ENCODE results near the gene MAML3.

The MAML3 gene

DNA sequence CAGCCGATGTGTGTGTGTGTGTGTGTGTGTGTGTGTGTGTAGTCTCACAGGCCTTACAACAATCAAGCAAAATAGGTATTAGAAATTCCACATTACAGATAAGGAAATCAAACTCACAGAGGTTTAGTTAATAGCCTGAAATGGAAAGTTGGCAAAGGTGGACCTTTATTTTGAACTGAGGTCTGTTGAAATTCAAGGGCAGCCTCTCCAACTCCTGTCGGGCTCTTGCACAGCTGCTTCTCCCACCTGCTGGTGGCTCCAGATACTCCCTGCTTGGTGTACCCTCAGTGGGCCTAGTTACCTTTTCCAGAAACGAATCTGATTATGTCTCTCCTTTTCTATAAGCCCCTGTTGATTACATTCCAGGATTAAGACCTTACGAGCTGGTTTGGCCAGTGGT is 292.5 kb downstream of the MAML3 start:
- no peak for DNase-seq (ENCODE audit: low spot score)

DNA sequence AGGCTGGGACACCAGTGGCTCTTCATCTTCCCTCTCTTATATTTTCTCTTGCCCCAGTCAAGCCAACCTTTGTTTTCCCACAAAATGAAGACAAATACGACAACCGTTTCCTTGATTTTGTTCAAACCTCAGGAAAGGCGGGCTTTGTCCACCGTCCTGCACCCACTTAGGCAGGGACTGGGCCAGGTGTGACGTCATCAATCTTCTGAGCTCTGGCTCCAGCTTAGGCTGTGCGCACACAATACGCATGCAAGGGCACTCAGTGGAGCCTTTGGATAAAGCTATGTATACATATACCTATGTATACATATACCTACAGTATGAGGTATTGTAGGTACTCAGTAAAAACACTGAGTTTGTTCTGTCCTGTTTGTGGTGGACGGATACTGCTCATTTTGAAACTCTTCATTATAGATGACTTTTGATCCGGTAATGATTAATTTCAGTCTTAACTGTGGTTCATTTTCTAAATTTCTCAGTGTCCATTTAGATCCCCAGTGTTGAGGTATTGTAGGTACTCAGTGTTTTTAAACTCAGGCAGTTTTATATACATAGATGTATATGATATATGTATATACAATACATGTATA is 293.5 kb downstream of the MAML3 start:
- DNase-seq (ENCODE audit: low spot score): no peak

DNA sequence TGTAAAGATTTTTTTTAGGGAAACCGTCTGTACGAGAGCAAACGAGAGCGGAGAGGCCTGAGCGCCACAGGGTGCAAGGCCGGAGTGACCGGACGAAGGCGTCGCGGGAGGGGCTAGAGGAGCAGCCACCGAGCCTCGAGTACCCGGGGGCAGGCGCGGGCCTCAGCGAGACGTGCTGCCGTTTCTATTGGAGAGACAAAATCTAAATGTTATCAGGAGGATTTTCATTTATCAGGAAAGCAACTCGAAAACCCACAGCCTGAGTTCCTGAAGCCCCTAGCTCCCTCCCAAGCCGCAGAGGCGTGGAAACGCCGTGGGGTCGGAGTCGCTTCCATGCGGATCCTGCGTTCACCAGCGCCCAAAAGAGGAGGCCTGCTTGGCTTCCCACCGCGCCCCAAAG is 294.1 kb downstream of the MAML3 start:
- DNase-seq (ENCODE audit: low spot score): no peak

DNA sequence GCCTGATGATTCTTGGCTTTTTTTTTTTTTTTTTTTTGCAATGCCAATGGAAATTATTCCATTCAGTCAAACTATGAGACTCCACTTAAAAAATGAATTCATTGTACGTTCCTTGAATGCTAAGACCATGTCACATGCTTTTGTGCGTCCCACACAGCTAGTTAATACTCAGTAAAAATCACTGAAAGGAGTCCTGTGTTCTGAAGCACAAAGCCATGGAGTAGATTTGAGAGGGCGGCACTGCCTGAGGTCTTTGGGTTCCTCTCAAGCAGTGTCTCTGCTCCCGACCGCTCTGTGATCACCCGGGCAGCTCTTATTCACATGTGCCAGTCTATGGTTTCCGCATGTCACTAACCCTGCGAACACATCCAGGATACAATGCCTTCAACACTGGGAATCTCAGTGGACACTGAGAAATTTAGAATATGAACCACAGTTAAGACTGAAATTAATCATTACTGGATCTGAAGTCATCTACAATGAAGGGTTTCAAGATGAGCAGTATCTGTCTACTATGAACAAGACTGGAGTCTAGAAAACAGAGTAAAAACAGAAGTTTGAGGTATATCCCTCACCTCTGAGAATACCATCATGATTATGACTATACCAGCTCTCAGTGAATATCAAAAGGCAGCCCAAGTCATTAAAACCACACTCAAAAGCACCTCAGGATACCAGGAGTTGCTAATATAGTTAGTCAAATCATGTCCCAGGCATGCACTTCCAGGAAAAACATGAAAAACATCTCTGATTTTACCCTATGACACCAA is 295.4 kb downstream of the MAML3 start:
- no peak for DNase-seq (ENCODE audit: low spot score)

DNA sequence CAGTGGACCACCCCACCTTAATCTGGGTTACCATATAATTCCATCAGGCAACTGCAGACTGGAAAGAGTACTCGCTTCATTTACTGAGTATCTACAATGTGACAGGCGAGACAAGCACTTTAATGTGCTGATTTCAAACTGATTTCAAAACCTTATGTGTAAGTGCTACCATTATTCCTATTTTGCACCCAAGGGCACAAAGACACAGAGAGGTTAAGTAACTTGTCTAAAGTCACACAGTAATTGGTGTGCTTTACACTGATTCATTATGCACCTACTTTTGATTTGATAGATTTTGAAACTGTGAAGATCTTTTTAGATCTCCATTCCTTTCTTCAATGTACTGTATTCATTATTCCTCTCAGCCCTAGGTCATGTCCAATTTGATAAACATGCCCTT is 296.0 kb downstream of the MAML3 start:
- DNase-seq (ENCODE audit: low spot score): no peak

DNA sequence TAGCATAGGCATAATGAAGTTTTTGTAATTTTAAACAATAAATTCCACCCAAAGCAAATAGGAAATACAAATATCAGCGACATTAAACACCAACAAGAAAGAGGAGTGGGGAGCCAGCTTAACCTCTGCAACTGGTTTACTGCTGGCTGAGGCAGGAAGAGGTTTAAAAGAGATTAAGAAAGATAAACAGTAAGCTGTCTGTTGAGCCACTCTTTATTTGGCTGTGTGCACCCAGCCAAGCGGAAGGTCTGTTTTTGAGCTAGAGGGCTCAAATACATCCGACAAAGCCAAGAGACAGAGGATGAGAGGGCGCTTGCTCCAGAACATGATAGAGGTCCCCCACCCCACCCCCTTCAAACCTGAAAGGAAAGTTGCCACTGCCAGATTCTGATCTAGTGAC is 297.0 kb downstream of the MAML3 start:
- DNase-seq (ENCODE audit: low spot score): no peak

DNA sequence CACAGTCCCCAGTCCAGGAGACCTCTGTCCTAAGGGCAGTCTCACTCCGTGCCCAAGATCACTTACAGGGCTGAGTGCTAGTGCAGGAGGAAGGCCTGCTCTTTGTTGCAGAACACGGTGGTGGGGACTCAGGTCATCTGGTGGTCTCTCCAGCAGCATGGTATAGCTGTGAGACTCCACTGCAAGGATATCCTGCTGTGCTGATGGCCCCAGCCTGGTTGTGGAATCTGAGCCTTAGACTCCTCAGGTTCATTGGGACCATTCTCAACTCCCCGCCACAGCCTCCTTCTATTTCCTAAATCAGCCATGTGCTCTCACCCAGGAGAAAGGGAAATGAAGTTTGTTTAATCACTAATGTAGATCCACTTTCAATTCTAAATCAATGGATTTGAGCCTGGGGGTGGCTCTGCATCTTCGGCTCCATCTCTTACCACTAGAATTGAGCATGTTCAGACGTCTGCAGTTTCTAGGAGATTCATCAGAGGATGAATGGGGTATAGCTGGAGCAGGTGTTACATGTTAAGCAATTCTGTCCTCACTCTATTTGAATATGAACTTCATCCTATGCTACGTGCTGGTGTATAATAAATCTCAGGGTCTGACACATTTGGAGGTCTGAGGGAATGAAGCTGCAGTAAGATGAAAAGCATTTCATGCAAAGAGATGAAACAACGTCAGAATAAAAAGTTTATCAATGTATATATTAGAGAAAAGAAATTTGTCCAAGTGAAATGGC is 299.1 kb downstream of the MAML3 start:
- DNase-seq (ENCODE audit: low spot score): no peak

DNA sequence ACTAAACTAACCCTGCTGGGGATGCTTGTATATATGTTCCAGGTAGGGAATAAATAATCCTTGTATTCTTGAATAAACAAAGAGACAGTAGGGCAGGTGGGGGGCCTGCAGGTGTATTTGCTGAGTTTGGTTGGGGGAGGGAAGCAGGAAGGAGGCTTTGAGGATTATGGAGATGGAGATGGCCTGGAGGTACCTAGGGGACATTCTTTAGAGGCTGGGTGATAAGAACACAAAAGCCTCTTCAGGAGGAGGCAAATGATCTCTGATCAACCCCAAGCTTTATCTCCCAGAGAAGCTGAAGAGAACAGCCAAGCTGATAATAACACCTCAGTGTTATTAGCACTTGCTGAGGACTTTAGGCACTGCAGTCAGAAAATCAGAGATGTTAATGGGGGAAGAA is 300.7 kb downstream of the MAML3 start:
- DNase-seq (ENCODE audit: low spot score): no peak

DNA sequence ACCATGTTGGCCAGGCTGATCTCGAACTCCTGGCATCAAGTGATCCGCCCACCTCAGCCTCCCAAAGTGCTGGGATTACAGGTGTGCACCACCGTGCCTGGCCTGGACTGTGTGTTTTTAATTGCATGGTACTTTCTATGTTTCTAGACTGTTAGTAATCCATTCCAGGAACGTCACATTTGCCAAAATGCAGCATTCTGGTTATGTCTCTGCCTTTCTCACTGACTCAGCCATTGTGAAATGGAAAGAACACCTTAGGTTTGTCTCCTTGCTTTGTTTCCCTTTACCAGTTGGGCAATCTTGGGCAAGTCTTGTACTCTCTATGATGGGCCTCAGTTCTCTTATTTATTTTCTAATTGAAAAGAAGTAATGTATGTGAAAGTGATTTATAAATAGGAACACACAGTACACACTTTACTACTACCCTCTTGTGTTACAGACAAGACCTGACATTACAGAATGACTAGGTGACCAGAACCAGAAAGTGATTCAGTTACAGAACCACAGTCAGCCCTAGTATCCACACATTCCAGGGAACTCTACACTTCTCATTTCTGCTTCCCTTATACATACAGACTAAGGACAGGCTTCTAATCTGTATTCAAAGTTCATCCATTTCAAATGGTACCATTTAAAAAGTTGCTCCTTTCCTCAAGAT is 301.2 kb downstream of the MAML3 start:
- DNase-seq (ENCODE audit: low spot score): no peak

DNA sequence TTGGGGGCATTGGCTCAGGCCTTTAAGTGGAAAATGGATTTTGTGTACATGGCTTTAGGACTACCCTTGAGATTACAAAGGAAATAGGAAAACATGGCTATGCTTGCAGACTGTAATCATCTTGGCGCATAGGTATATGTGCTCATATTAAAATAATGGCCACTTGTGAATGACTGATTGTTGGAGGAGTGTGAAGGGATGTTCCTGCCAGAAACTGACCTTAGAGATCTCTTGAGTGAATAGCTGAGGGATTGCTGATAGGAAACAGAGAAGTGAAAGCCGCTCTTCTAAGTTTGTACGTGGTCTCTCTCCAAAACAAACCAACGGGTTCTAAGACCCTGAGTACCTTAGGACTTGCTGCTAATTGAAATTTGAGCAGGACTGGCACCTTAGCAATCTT is 302.3 kb downstream of the MAML3 start:
- DNase-seq (ENCODE audit: low spot score): no peak

DNA sequence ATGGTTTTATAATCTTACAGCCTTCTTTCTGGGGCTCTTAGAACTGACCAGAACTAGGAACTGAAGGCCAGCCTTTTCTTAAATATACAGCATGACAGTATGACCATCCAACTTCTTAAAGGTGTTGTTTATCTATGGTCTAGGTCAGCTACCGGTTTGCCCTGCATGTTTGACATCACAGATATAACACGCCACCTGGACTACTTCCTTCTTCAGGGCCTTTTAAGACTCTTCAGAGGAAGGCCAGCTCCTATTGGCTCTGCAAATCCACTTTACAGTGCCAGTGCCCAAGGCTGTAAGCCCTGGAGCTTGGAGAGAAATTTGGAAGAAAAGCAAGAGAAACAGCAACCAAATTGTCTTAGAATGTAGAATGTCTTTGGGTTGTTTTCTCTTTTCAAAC is 302.9 kb downstream of the MAML3 start:
- DNase-seq (ENCODE audit: low spot score): no peak

DNA sequence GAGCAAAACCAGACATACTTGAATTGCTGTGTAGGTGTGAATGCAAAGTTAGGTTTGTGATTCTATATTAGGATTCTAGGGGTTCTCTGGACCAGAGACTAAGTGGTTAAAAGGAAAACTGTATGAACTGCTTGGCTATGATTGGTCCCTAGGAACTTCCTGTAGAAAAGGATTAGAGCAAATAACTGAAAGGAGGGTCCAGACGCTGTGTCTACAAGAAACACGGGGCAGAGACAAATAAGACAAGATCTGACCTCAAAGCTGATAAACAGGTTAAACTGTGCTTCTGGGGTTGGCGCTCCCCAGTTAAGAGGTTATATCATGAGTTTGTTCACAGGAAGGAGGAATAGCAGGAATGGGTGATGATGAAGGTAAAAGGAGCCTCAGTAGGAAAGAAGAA is 304.8 kb downstream of the MAML3 start:
- no peak for DNase-seq (ENCODE audit: low spot score)

DNA sequence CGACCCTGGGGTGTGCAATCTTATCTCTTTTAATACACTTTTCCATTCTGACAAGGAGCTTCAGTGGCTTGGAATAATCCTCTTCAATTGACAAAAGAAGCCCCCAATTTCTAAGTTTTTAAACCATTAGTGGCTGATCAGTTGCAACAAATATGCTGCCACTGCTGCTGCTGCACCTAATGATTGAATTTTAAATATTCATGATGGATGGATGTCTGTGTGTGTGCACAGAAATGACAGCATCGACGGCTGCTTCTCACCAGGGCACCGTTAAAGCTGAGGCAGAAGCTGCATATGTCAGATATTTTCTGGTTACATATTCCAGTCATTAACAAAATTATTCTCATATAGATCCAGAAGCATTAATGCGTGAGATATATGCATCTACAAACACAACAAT is 306.0 kb downstream of the MAML3 start:
- DNase-seq (ENCODE audit: low spot score): no peak

DNA sequence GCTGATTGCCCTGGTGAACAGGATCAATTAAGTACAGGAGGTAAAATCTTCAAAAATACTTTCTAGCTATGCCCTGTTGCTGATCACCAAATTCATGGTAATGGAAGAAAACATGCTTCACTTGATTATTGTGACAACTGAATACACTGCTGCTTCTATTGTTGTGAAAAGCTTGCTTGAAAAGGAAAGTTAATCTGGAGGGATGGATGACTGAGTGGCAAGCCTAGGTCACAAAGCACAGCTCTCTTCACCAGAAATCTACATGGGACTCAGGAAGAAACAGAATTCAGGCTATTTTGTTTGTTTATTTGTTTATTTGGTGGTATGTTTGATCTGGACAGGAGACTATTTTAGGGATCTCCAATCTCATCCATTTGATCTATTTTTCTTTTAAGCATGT is 306.4 kb downstream of the MAML3 start:
- no peak for DNase-seq (ENCODE audit: low spot score)

DNA sequence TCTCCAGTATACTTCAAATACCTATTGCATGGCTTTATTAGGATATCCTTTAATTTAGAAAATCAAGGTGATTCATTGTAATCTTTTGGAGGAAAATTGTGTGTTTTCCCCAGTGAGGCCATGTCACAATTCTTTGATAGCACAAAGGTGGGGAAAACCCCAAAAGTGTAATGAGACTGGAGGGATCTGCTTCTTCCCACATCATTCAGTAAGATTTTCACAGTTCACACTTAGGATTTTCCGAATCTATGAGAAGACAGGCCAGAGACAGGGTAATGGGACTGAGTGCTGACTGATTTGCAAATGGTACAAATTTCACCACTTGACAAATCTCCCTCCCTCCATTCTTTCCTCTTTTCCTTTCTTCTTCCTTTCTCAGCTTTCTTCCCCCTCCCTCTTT is 307.2 kb downstream of the MAML3 start:
- no peak for DNase-seq (ENCODE audit: low spot score)

DNA sequence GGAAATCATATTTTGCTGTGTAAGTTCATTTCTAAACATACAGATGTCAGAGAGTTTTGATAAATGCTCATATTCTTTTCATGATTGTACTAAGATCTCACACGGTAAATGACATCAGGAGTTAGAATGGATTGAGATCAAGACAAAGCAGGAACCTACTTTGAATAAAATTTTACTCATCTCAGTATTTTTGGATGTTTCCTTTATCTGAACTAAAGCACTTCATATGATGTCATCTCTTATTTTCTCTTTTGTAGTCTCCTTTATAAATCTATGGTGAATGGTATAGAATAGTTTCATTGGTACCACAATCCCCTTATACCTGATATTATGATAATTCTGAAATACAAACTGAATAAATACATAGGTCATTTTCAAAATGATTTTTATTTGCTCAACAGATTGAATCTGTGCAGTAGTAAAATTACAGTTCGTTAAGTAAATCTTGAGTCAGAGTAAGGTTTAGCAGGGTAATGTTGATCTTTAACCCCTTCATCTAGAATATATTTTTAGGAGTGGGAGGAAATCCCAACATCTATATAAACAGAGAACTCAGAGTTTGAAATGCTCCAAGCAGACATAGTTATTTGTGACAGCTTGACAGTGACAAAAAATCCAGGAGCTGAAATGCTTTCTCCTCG is 308.4 kb downstream of the MAML3 start:
- no peak for DNase-seq (ENCODE audit: low spot score)

DNA sequence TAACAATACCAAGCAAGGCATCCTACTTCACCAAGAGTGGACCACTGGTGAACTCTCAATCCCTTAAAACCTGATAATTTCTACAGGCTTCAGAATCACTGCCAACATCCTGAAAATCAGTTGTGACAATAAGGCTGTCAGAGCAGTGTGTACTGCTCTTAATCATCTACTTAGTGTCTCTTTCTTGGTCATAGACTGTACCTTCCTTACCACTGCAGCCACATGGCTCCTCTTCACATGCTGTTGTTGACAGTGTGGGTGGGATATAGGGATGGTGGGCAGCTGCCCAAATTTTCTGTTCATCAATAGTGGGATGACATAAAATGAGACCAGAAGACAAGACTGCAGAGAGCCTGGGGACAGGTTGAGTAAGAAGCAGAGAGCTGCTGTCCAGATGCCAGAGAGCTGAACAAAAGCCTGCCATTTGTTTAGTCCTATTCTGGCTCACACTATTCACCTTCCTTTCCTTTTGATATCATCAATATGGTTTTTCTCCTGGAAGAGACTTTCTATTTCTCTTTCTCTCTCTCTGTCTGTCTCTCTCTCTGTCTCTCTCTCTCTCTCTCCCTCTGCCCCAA is 309.4 kb downstream of the MAML3 start:
- DNase-seq (ENCODE audit: low spot score): no peak

DNA sequence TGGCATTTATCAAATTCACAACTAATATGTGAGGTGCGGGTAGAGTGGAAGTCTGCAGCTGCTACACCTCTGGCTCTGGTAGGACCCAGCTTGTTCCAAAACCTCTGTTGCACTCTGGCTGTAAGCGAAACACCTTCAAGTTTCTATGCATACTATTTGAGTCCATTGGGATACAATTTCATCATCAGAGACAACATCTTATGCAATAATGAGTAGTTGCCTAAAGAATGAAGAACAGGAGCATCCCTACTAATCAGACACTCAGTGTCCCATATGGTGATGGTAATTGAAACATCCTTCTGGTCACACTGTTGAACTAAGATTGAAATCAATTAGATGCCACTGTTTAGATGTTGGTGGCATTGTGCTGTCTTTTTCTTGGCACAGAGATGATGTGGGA is 309.9 kb downstream of the MAML3 start:
- no peak for DNase-seq (ENCODE audit: low spot score)

DNA sequence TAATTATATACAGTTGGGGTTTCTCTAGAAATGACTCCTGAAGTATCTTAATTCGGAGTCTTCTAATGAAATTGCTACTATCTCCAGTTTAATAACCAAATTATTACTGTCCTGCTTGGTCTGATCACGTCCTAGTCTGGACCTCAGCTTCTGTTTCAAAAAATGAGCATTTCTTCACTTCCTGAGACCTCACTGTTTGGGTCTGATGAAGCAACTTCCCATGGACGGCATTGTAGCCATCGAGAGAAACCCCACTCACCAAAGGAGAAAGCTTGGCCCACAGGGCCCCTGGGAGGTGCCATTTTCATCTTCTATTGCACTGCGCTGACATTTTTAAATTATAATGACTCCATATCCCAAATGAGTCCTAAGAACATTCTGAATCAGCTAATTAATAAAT is 310.3 kb downstream of the MAML3 start:
- no peak for DNase-seq (ENCODE audit: low spot score)

DNA sequence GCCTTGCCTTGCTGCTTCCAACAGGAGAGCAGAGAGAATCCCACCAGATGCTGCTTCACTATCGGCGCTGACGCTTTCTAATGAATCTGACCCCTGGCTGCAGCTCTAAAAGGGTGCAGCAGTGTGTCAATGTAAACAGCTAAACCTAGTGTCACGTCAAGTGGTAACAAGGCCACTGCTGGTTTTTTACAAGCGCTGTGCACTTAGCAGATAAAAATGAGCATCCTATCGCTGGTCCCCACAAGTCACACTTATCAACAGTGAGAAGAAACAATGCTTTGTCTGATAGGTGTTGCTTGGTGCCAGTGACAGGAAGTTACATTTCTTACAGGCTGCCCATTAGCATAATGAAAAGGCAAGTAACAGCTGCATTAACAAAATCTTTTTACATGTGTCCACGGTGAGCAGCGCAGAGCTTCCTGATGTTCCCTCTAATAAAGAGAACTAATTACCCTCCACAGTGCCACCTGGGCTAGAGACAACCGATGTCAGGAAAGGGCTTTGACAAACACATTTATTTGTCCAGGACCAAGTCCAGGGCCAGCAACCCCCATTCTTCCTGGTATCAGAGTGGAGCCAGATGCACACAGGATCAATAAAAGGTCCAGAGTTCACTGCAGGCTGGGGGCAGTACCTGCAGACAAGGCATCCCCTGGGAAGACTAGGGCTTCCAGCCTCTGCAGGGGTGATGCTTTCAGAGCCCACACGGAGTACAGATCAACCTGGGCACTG is 312.4 kb downstream of the MAML3 start:
- no peak for DNase-seq (ENCODE audit: low spot score)

DNA sequence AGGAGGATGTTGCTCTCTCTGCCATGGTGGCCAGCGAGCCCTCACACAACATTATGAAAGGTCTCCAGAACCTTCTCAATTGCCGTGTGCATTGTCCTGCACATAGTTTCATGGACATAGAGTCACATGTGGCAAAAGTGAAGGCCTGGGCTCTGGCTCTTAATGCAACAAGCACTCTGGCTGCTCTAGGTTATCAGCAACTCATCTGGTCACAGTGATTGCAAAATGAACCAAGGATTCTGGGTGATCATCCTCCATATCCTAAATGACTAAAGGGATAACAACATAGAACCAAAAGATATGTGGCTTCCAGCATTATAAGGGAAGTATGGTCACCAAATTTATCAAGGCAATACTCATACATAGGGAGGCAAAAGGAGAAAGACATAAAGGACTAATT is 313.2 kb downstream of the MAML3 start:
- no peak for DNase-seq (ENCODE audit: low spot score)

All from LoVo (cell line).